BE2C (cell line): ENCODE results near the gene OSBPL6.

ENCODE experiments used
- DNase-seq: peaks from one replicate; pipeline ENCODE4 v3.0.0-alpha.2; 2020
- H3K27me3 ChIP-seq: fragments of 250-450 bp; sonication (Bioruptor Pico); 2 replicates; pipeline ENCODE4 v1.5.1; 2020; ENCODE audit warnings: mild to moderate bottlenecking
- H3K36me3 ChIP-seq: fragments of 250-450 bp; sonication (Bioruptor Pico); 2 replicates; pipeline ENCODE4 v1.5.1; 2020; ENCODE audit warnings: mild to moderate bottlenecking
- H3K4me1 ChIP-seq: fragments of 250-450 bp; sonication (Bioruptor Pico); 2 replicates; pipeline ENCODE4 v1.5.1; 2020
- H3K4me3 ChIP-seq: 2 replicates; pipeline ENCODE4 v1.5.1; 2011; ENCODE audit warnings: low read depth, low read length
- H3K9me3 ChIP-seq: fragments of 250-450 bp; sonication (Bioruptor Pico); 2 replicates; pipeline ENCODE4 v1.5.1; 2020
- TF ChIP-seq, protein P1 (sequence below): IDR thresholded peaks from 2 replicates; pipeline ENCODE4 v1.5.1; 2012; ENCODE audit warnings: mild to moderate bottlenecking, low read depth, low read length

OSBPL6 gene

DNA sequence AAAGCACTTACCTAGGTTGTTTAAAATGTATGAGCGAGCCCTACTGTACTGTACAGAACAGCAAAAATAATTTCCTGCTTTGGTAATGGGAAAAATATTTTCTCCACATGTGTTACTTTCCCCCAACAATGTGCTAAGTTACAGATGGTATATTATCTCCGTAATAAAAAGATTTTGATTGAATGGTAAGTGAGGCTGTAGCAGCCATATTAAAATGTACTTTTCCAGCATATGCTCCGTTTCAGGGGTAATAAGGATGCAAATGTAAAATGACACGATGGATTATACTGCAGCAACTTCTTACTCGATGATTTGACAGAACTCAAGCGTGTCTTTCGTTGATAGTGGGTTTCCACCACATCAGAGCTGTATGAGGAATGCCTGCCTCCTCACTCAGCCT lies 50.5 kb downstream of the OSBPL6 start:
- no peak overlapping the region for H3K4me3 ChIP-seq
- no peaks in the 10 kb centered on the region; the same call in 1 of the 2 replicates for H3K4me1 ChIP-seq
- H3K27me3 ChIP-seq: no peaks in the 10 kb centered on the region
- TF ChIP-seq, protein P1, sequence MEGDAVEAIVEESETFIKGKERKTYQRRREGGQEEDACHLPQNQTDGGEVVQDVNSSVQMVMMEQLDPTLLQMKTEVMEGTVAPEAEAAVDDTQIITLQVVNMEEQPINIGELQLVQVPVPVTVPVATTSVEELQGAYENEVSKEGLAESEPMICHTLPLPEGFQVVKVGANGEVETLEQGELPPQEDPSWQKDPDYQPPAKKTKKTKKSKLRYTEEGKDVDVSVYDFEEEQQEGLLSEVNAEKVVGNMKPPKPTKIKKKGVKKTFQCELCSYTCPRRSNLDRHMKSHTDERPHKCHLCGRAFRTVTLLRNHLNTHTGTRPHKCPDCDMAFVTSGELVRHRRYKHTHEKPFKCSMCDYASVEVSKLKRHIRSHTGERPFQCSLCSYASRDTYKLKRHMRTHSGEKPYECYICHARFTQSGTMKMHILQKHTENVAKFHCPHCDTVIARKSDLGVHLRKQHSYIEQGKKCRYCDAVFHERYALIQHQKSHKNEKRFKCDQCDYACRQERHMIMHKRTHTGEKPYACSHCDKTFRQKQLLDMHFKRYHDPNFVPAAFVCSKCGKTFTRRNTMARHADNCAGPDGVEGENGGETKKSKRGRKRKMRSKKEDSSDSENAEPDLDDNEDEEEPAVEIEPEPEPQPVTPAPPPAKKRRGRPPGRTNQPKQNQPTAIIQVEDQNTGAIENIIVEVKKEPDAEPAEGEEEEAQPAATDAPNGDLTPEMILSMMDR: no peak
- H3K36me3 ChIP-seq: no peaks in the 10 kb centered on the region
- H3K9me3 ChIP-seq: no peaks in the 10 kb centered on the region
- no peak for DNase-seq

DNA sequence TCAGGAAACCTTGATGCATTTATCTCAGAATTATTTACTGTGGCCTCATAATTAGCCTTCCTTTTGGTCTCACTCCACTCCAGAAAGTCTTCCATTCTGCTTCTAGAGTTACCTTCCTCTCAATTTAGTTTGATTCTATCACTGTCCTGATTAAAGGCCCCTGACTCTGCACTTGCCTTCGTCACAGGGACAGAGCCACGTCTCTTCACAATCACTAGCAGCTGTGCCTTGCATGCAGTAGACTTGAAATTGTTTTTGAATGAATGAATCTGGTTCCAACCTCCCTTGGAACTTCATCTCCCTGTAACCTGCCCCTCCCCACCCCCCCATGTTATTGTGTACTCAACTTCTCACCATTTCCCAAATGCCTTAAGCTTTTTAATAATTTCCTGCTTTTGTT lies 52.4 kb downstream of the OSBPL6 start:
- TF ChIP-seq, protein P1: no peak
- no peaks in the 10 kb centered on the region for H3K9me3 ChIP-seq
- H3K36me3 ChIP-seq: no peaks in the 10 kb centered on the region
- no peaks in the 10 kb centered on the region for H3K27me3 ChIP-seq
- no peak for DNase-seq
- H3K4me3 ChIP-seq: no peak overlapping the region
- H3K4me1 ChIP-seq: no peaks in the 10 kb centered on the region; the same call in 1 of the 2 replicates

DNA sequence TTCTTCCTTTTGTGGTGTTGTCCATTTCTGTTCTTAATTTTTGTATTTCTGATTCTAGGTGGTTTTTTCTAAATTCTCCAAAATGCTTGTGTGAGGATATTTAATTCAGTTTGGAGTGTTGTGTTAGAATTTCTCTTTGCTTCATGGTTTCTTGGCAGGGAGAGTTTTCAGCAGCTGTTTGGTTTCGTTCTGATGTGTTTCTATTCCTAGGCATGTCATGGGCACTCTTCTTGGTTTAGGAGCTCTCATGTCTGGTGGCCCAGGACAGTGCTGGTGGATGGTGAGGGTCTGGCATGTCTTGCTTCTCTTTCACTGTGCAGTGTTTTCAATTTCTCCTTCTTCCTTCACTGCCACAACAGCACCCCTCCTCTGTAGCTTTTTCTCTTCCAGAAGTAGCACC lies 52.9 kb downstream of the OSBPL6 start:
- TF ChIP-seq, protein P1: no peak
- Histone ChIP-seq H3K27me3 (no peaks in the 10 kb centered on the region), H3K9me3 (no peaks in the 10 kb centered on the region), H3K4me1 (no peaks in the 10 kb centered on the region; the same call in 1 of the 2 replicates), H3K36me3 (no peaks in the 10 kb centered on the region), H3K4me3 (no peak overlapping the region)
- DNase-seq: no peak

DNA sequence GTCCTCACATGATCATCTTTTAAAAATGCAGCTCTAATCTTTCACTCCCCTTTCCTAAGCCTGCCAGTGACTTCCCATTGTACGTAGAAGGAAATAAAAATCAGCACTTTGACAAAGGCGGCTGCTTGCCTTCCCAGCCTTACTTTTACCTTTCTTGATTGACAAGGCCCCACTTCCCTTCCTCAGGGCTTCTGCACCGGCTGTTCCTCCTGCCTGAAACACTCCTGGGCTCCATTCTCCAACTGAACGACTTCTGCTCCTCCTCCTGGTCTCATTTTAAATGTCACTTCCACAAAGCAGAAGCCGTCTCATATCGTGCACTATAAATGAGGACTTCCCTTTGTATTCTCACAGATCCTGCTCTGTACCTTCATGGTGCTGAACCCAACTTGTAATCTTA lies 56.1 kb downstream of the OSBPL6 start:
- no peaks in the 10 kb centered on the region for H3K9me3 ChIP-seq
- H3K36me3 ChIP-seq: no peaks in the 10 kb centered on the region
- DNase-seq: no peak
- no peaks in the 10 kb centered on the region for H3K4me1 ChIP-seq
- no peak overlapping the region for H3K4me3 ChIP-seq
- H3K27me3 ChIP-seq: no peaks in the 10 kb centered on the region
- TF ChIP-seq, protein P1: no peak

DNA sequence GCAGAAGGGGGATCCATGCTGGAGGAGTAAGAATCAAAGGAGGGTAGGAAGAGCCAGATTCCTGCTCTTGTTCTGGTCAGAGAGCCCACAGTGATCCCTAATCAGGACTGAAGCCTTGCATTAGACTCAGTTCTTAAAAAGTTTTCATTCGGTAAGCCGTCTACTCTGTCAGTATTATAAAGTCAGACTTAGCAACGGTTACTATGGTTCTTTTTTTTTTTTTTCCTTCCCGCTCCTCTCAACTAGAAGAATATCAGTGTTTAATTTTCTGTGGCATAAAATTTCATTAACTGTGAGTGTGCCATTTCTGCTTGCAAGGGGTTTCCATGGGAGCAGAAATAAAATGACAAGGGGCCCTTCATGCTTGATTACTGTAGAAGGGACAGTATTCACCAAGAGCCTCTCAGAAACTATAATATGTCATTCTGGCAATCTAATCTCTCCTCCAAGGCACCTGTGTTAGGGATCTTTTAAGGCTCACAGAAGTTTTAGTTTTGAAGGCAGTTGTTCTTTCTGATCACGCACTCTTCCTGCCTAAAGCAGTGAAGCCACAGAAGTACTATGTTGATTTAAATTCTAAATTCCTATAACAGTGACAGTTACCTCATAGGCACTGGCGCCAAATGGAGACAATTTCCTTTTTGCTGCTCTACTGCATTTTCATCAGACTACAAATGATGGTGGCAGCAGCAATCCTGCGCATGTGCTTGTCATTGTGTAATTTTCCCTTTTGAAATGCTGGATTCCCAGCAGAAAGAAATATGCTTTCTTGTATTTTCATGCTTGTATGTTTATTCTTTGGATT lies 57.0 kb downstream of the OSBPL6 start:
- no peaks in the 10 kb centered on the region for H3K9me3 ChIP-seq

More for the DNA sequence above, 57.0 kb downstream of the OSBPL6 start:
- DNase-seq: no peak
- no peaks in the 10 kb centered on the region for H3K27me3 ChIP-seq
- no peaks in the 10 kb centered on the region for H3K36me3 ChIP-seq
- TF ChIP-seq, protein P1: no peak
- H3K4me3 ChIP-seq: no peak overlapping the region
- H3K4me1 ChIP-seq: no peaks in the 10 kb centered on the region
